K562 (cell line): ENCODE measurements around the gene FCHO1. TPM values are rescaled to one million over a fixed set of nuclear protein-coding genes. Genes with fewer than 3 reads are reported as not detected.

ENCODE experiments used
- ATAC-seq: fragments of 200-7000 bp; cut with Tn5 transposase; 3 replicates; pipeline ENCODE4 v1.9.1; 2020; ENCODE audit warnings: moderate library complexity
- BruUV-seq: library from RNA; stranded (reverse); fragments of 400-500 nt; replicated peaks from 2 replicates; lab custom pipeline; 2021; lab: Mats Ljungman, UMichigan
- CTCF ChIA-PET: fragments of 300-600 bp; formaldehyde crosslinking; extraction: SDS; loops from one replicate; lab custom pipeline; 2021; ENCODE audit warnings: low intra/inter-chr PET ratio; lab: Yijun Ruan, JAX
- POLR2A ChIA-PET: fragments of 300-600, 350-650 bp; sonication (Branson Sonifier 250); formaldehyde crosslinking; extraction: SDS; loops from one replicate; lab custom pipeline; 2021; ENCODE audit warnings: antibody characterized with exemption, inconsistent platforms; lab: Yijun Ruan, JAX
- DNase-seq, 4 experiments: peaks; one replicate each; pipeline versions ENCODE4 v3.0.0 to v3.0.0-alpha.2; 2011 to 2018; ENCODE audit warnings: low spot score in 3 of 4, mixed read lengths in 3 of 4; ENCODE audit errors: extremely low read depth in 1 of 4
- FAIRE-seq: peaks from 2 replicates; lab custom pipeline; 2011; peaks lifted over from hg19 to GRCh38; lab: Jason Lieb, UNC
- H2AFZ ChIP-seq: 2 replicates; pipeline ENCODE4 v1.6.0; 2011; ENCODE audit warnings: low read depth, low read length, control low read depth, inconsistent platforms
- H3K27ac ChIP-seq: fragments of 200-600 bp; 3 replicates; pipeline ENCODE4 v1.8.0; 2011; ENCODE audit warnings: low read depth, mild to moderate bottlenecking, control low read depth, inconsistent platforms, low read length, moderate library complexity, mixed read lengths; ENCODE audit errors: extremely low read depth
- H3K27me3 ChIP-seq, 2 experiments: fragments of 300-600 bp in 1 of 2; 2 replicates in 1 of 2; 3 replicates in 1 of 2; pipeline versions ENCODE4 v1.6.0 to v1.8.0; 2011; ENCODE audit warnings: inconsistent platforms in 2 of 2, low read length in 2 of 2, mild to moderate bottlenecking in 1 of 2, mixed read lengths in 1 of 2, moderate library complexity in 1 of 2; ENCODE audit not compliant: control insufficient read depth in 2 of 2, insufficient read depth in 2 of 2
- H3K36me3 ChIP-seq: fragments of 300-600 bp; 3 replicates; pipeline ENCODE4 v1.8.0; 2011; ENCODE audit warnings: mild to moderate bottlenecking, low read length, inconsistent platforms; ENCODE audit not compliant: control insufficient read depth, insufficient read depth
- H3K4me1 ChIP-seq, 2 experiments: fragments of 200-600 bp in 1 of 2; replicated peaks in 1 of 2; 2 replicates in 1 of 2; 3 replicates in 1 of 2; pipeline versions ENCODE4 v1.5.1 to v1.8.0; 2011; ENCODE audit warnings: inconsistent platforms in 2 of 2, low read length in 2 of 2, mild to moderate bottlenecking in 1 of 2, mixed read lengths in 1 of 2, moderate library complexity in 1 of 2; ENCODE audit not compliant: control insufficient read depth in 2 of 2, insufficient read depth in 2 of 2
- H3K4me2 ChIP-seq: 2 replicates; pipeline ENCODE4 v1.6.1; 2011; ENCODE audit warnings: low read length, control low read depth, inconsistent platforms, mixed read lengths; ENCODE audit not compliant: insufficient read depth
- H3K4me3 ChIP-seq: fragments of 200-600 bp; sonication (generic), shearing (Covaris generic); 2 replicates; pipeline ENCODE4 v1.5.1; 2016; ENCODE audit warnings: control low read depth, inconsistent platforms
- H3K79me2 ChIP-seq: fragments of 200-600 bp; 3 replicates; pipeline ENCODE4 v1.8.0; 2011; ENCODE audit warnings: low read length, inconsistent platforms; ENCODE audit not compliant: control insufficient read depth, insufficient read depth
- H3K9ac ChIP-seq, 2 experiments: 2 replicates each; pipeline versions ENCODE4 v1.6.0 to v1.6.1; 2011; ENCODE audit warnings: low read depth in 2 of 2, low read length in 2 of 2, control low read depth in 1 of 2, inconsistent platforms in 1 of 2, mild to moderate bottlenecking in 1 of 2, mixed read lengths in 1 of 2; ENCODE audit not compliant: insufficient read depth in 1 of 2
- H3K9me1 ChIP-seq: one replicate; pipeline ENCODE4 v1.6.0; 2011; ENCODE audit warnings: inconsistent platforms, mild to moderate bottlenecking, low read length, moderate library complexity; ENCODE audit not compliant: control insufficient read depth, insufficient read depth
- H3K9me3 ChIP-seq: replicated peaks from 2 replicates; pipeline ENCODE4 v1.5.1; 2011; ENCODE audit warnings: low read depth, low read length, inconsistent platforms; ENCODE audit not compliant: control insufficient read depth, insufficient read depth
- H4K20me1 ChIP-seq: replicated peaks from 2 replicates; pipeline ENCODE4 v1.6.1; 2011; ENCODE audit warnings: low read length, inconsistent platforms, mixed read lengths; ENCODE audit not compliant: control insufficient read depth, insufficient read depth
- ASH1L ChIP-seq: fragments of 450-650 bp; IDR thresholded peaks from 2 replicates; pipeline ENCODE4 v1.6.1; 2018; ENCODE audit warnings: borderline replicate concordance, mild to moderate bottlenecking, low read depth; ENCODE audit not compliant: partially characterized antibody
- CAMTA2 ChIP-seq: fragments of 250-450 bp; sonication (Bioruptor Pico); conservative IDR thresholded peaks from 2 replicates; pipeline ENCODE4 v1.5.1; 2022
- COPS2 ChIP-seq: fragments of 450-650 bp; conservative IDR thresholded peaks from 2 replicates; pipeline ENCODE4 v1.6.1; 2016; ENCODE audit warnings: mild to moderate bottlenecking, moderate library complexity
- GTF2F1 ChIP-seq: IDR thresholded peaks from 2 replicates; pipeline ENCODE4 v1.6.1; 2011; ENCODE audit warnings: low read depth, low read length, improper control_type of control experiment
- NFIC ChIP-seq: fragments of 450-650 bp; IDR thresholded peaks from 2 replicates; pipeline ENCODE4 v1.6.1; 2017; ENCODE audit warnings: mild to moderate bottlenecking, inconsistent platforms
- PHF21A ChIP-seq: fragments of 450-650 bp; IDR thresholded peaks from 2 replicates; pipeline ENCODE4 v1.6.1; 2017; ENCODE audit warnings: low read depth, borderline replicate concordance
- SETDB1 ChIP-seq: IDR thresholded peaks from one replicate; pipeline ENCODE4 v1.6.1; 2012; ENCODE audit warnings: low read length, control low read depth, inconsistent platforms
- SPI1 ChIP-seq: IDR thresholded peaks from 2 replicates; pipeline ENCODE4 v1.6.1; 2011; ENCODE audit warnings: low read depth, low read length, control low read depth, borderline replicate concordance
- TAF15 ChIP-seq: fragments of 200-400 bp; formaldehyde crosslinking; IDR thresholded peaks from 2 replicates; pipeline ENCODE4 v1.6.1; 2017; ENCODE audit warnings: mild to moderate bottlenecking, low read depth, low read length, moderate library complexity
- TCF3 ChIP-seq: sonication (generic); formaldehyde crosslinking; IDR thresholded peaks from 2 replicates; pipeline ENCODE4 v1.4.0; 2020; ENCODE audit warnings: mild to moderate bottlenecking, missing genetic modification reagents
- XRCC3 ChIP-seq: fragments of 450-650 bp; IDR thresholded peaks from 2 replicates; pipeline ENCODE4 v1.6.1; 2017; ENCODE audit warnings: mild to moderate bottlenecking, moderate library complexity
- ZC3H8 ChIP-seq: fragments of 450-650 bp; IDR thresholded peaks from 2 replicates; pipeline ENCODE4 v1.6.1; 2017
- ZFP1 ChIP-seq: fragments of 450-650 bp; formaldehyde crosslinking; IDR thresholded peaks from 2 replicates; pipeline ENCODE4 v1.4.0; 2020; ENCODE audit warnings: mild to moderate bottlenecking, mixed read lengths
- WGBS: fragments of 100-300 bp; shearing (Covaris generic); methylation state at CpG from one replicate; pipeline ENCODE4 v1.1.6; 2016; ENCODE audit warnings: low coverage, mixed read lengths; ENCODE audit not compliant: insufficient coverage; ENCODE audit errors: missing lambda C conversion rate; 5-methylcytosine and 5-hydroxymethylcytosine counted together
- in situ Hi-C: fragments of 300-500 bp; cut with MboI; formaldehyde crosslinking; loops from 4 replicates; pipeline ENCODE4 v1.15.0; 2018; ENCODE audit warnings: inconsistent platforms, mixed read lengths
- intact Hi-C: fragments of 100-400 bp; cut with micrococcal nuclease; formaldehyde crosslinking; loops from 2 replicates; pipeline ENCODE4 v1.14.2; 2022
- polyA plus RNA-seq, 8 experiments: library from polyadenylated mRNA; depleted of rRNA in 4 of 8; stranded (reverse) in 5 of 8; unstranded in 3 of 8; fragments of >200 nt; fragmentation: Nextera tagmentation in 2 of 8; fragmentation: Illumina TruSeq in 1 of 8; extraction: Ambion mirVana in 2 of 8; extraction: Trizol in 1 of 8; gene quantifications; 2 replicates each; pipeline versions ENCODE4 v1.2.1 to v1.2.3, GENCODE V29; 2011 to 2014; ENCODE audit warnings: inconsistent platforms in 1 of 8, missing spikeins in 1 of 8
- total RNA-seq, 7 experiments: library from RNA; depleted of rRNA in 6 of 7; stranded (reverse); fragments of >200 nt in 6 of 7; fragmentation: Illumina TruSeq in 2 of 7; extraction: Trizol in 2 of 7; gene quantifications; 2 replicates each; pipeline versions ENCODE4 v1.2.1 to v1.2.3, GENCODE V29; 2011 to 2021; ENCODE audit warnings: low replicate concordance in 1 of 7

FCHO1 gene
- total and polyA plus RNA-seq, 9 of the 15 experiments (the other 6 are each of a cell fraction or from before 2014, with no cell fraction given): 0.21 to 58.9 (median 18.3) TPM

GRCh38 chr19:17770613-17771012, 19.3 kb downstream of the FCHO1 start:
- Histone ChIP-seq H3K9ac (no peak overlapping the region), H3K9me1 (peaks cover 5% of the 10 kb centered on the region), H3K79me2 (no peaks in the 10 kb centered on the region), H3K27ac (no peak overlapping the region), H3K4me1 (peaks cover 2 to 10% of the 10 kb centered on the region in 2 experiments; a peak in 3 of 5 replicates), H3K9me3 (no peaks in the 10 kb centered on the region), H4K20me1 (no peaks in the 10 kb centered on the region; the same call in 1 of the 2 replicates), H2AFZ (no peak overlapping the region), H3K4me2 (no peak overlapping the region), H3K27me3 (no peaks in the 10 kb centered on the region), H3K36me3 (peaks cover 71% of the 10 kb centered on the region; the same call in 2 of the 3 replicates), H3K4me3 (no peak overlapping the region)
- ATAC-seq (no peak), FAIRE-seq (no peak), DNase-seq (no peak)
- CTCF ChIA-PET: no interaction called here
- 97% methylated on average over 11 of the region's 13 CpGs for WGBS
- intact Hi-C loops (no loop called here), in situ Hi-C loops (no loop called here)
- no TSS peak for BruUV-seq
- POLR2A ChIA-PET: no interaction called here
- TF ChIP-seq ZFP1 (CRISPR knock-in tag) (no peak), ASH1L (no peak), TAF15 (no peak), SPI1 (no peak), TCF3 (CRISPR knock-in tag) (no peak), COPS2 (no peak), XRCC3 (no peak), SETDB1 (no peak), CAMTA2 (CRISPR knock-in tag) (no peak), PHF21A (no peak), GTF2F1 (no peak), NFIC (no peak), ZC3H8 (no peak)
